HepG2 (cell line): Measurements from ENCODE around the gene PDSS2. TPM values are rescaled to one million over a fixed set of nuclear protein-coding genes. Genes with fewer than 3 reads are reported as not detected.

Experiments used
- ATAC-seq: fragments of 200-7000 bp; cut with Tn5 transposase; 3 replicates; pipeline ENCODE4 v1.9.1; 2020; ENCODE audit warnings: mild to moderate bottlenecking, moderate library complexity
- BruUV-seq: library from RNA; stranded (reverse); fragments of 400-500 nt; replicated peaks from 2 replicates; lab custom pipeline; 2021; lab: Mats Ljungman, UMichigan
- CTCF ChIA-PET: fragments of 300-600 bp; formaldehyde crosslinking; extraction: SDS; loops from one replicate; lab custom pipeline; 2021; ENCODE audit warnings: low total read pairs, inconsistent platforms, low intra/inter-chr PET ratio; lab: Yijun Ruan, JAX
- POLR2A ChIA-PET: fragments of 350-600 bp; sonication (Branson Sonifier 250); formaldehyde crosslinking; loops from one replicate; lab custom pipeline; 2020; ENCODE audit warnings: antibody characterized with exemption, inconsistent platforms; lab: Yijun Ruan, JAX
- DNase-seq: peaks from one replicate; pipeline ENCODE4 v3.0.0-alpha.2; 2015; ENCODE audit warnings: low spot score
- FAIRE-seq: peaks from 3 replicates; lab custom pipeline; 2011; peaks lifted over from hg19 to GRCh38; lab: Jason Lieb, UNC
- H2AFZ ChIP-seq: one replicate; pipeline ENCODE4 v1.6.1; 2011; ENCODE audit warnings: low read length, inconsistent platforms
- H3K27ac ChIP-seq: fragments of 300-600 bp; 3 replicates; pipeline ENCODE4 v1.8.0; 2011; ENCODE audit warnings: mixed run types, mild to moderate bottlenecking, mixed read lengths, low read length, inconsistent platforms; ENCODE audit not compliant: insufficient read depth; ENCODE audit errors: extremely low read length
- H3K27me3 ChIP-seq, 2 experiments: fragments of 200-600 bp in 1 of 2; 2 replicates in 1 of 2; 3 replicates in 1 of 2; pipeline versions ENCODE4 v1.6.0 to v1.8.0; 2011; ENCODE audit warnings: low read length in 2 of 2, mild to moderate bottlenecking in 2 of 2, moderate library complexity in 2 of 2, inconsistent platforms in 1 of 2; ENCODE audit not compliant: insufficient read depth in 2 of 2, control insufficient read depth in 1 of 2
- H3K36me3 ChIP-seq, 2 experiments: fragments of 200-600 bp in 1 of 2; replicated peaks in 1 of 2; 2 replicates in 1 of 2; 3 replicates in 1 of 2; pipeline versions ENCODE4 v1.5.1 to v1.8.0; 2011; ENCODE audit warnings: low read length in 2 of 2, inconsistent platforms in 1 of 2; ENCODE audit not compliant: insufficient read depth in 2 of 2, control insufficient read depth in 1 of 2
- H3K4me1 ChIP-seq: 2 replicates; pipeline ENCODE4 v1.5.1; 2012; ENCODE audit warnings: low read length, inconsistent platforms; ENCODE audit not compliant: insufficient read depth
- H3K4me2 ChIP-seq: 2 replicates; pipeline ENCODE4 v1.6.0; 2011; ENCODE audit warnings: low read depth, low read length, inconsistent platforms
- H3K4me3 ChIP-seq, 3 experiments: fragments of 200-600 bp in 1 of 3; sonication (generic), shearing (Covaris generic) in 1 of 3; replicated peaks in 1 of 3; 2 replicates each; pipeline ENCODE4 v1.5.1; 2011 to 2016; ENCODE audit warnings: low read length in 3 of 3, inconsistent platforms in 2 of 3, low read depth in 2 of 3, mild to moderate bottlenecking in 2 of 3, control low read depth in 1 of 3, mixed read lengths in 1 of 3; ENCODE audit not compliant: insufficient read depth in 1 of 3
- H3K79me2 ChIP-seq: one replicate; pipeline ENCODE4 v1.6.1; 2011; ENCODE audit warnings: low read length, inconsistent platforms; ENCODE audit not compliant: insufficient read depth
- H3K9ac ChIP-seq: 2 replicates; pipeline ENCODE4 v1.6.0; 2011; ENCODE audit warnings: mild to moderate bottlenecking, low read depth, low read length, inconsistent platforms; ENCODE audit not compliant: insufficient read depth
- H3K9me3 ChIP-seq: 2 replicates; pipeline ENCODE4 v1.5.1; 2012; ENCODE audit warnings: mild to moderate bottlenecking, low read length
- H4K20me1 ChIP-seq: 2 replicates; pipeline ENCODE4 v1.6.0; 2011; ENCODE audit warnings: inconsistent platforms, mild to moderate bottlenecking, low read length, moderate library complexity; ENCODE audit not compliant: insufficient read depth
- ARID5B ChIP-seq: IDR thresholded peaks from 2 replicates; pipeline ENCODE4 v1.4.0; 2020; ENCODE audit warnings: mild to moderate bottlenecking, missing genetic modification reagents
- DDIT3 ChIP-seq: sonication (generic); formaldehyde crosslinking; IDR thresholded peaks from 2 replicates; pipeline ENCODE4 v1.4.0; 2020; ENCODE audit warnings: mild to moderate bottlenecking, missing genetic modification reagents
- HNF1B ChIP-seq: sonication (generic); formaldehyde crosslinking; IDR thresholded peaks from 2 replicates; pipeline ENCODE4 v1.5.1; 2020; ENCODE audit warnings: mild to moderate bottlenecking, moderate library complexity, missing genetic modification reagents
- IKZF1 ChIP-seq: fragments of 450-650 bp; IDR thresholded peaks from 2 replicates; pipeline ENCODE4 v1.7.1; 2016
- POGZ ChIP-seq: sonication (generic); formaldehyde crosslinking; IDR thresholded peaks from 2 replicates; pipeline ENCODE4 v1.4.0; 2020; ENCODE audit warnings: mild to moderate bottlenecking, missing genetic modification reagents
- THAP11 ChIP-seq: IDR thresholded peaks from 2 replicates; pipeline ENCODE4 v1.6.1; 2016; ENCODE audit warnings: missing biosample characterization, missing genetic modification reagents
- TMF1 ChIP-seq: sonication (generic); formaldehyde crosslinking; IDR thresholded peaks from 2 replicates; pipeline ENCODE4 v1.8.1; 2022; ENCODE audit warnings: low read depth, missing genetic modification reagents
- ZNF414 ChIP-seq: sonication (generic); formaldehyde crosslinking; IDR thresholded peaks from 2 replicates; pipeline ENCODE4 v1.5.0; 2020; ENCODE audit warnings: missing genetic modification reagents
- ZNF605 ChIP-seq: sonication (generic); formaldehyde crosslinking; IDR thresholded peaks from 2 replicates; pipeline ENCODE4 v1.8.0; 2022; ENCODE audit warnings: mild to moderate bottlenecking, missing genetic modification reagents
- WGBS: methylation state at CpG from one replicate; pipeline ENCODE4 v1.1.6; 2017; ENCODE audit warnings: low lambda C conversion rate; 5-methylcytosine and 5-hydroxymethylcytosine counted together
- in situ Hi-C: cut with HindIII; loops from 2 replicates; pipeline ENCODE4 v1.10.0; 2017; ENCODE audit warnings: low pct_unique_long_range_greater_than_20kb; ENCODE audit not compliant: extremely low pct_ligation_motif_present
- intact Hi-C: fragments of 100-400 bp; cut with micrococcal nuclease; formaldehyde crosslinking; loops from one replicate; pipeline ENCODE4 v1.10.0; 2022; ENCODE audit not compliant: unreplicated experiment
- polyA plus RNA-seq, 8 experiments: library from polyadenylated mRNA; depleted of rRNA in 3 of 8; stranded (reverse) in 7 of 8; unstranded in 1 of 8; fragments of >200 nt; fragmentation: Illumina TruSeq in 4 of 8; extraction: Trizol in 4 of 8; gene quantifications; 2 replicates each; pipeline versions ENCODE4 v1.2.1 to v1.2.3, GENCODE V29; 2011 to 2016; ENCODE audit warnings: low read depth in 4 of 8, missing spikeins in 1 of 8, mixed read lengths in 1 of 8; ENCODE audit not compliant: insufficient read depth in 1 of 8
- total RNA-seq, 5 experiments: library from RNA; depleted of rRNA; stranded (reverse); fragments of >200 nt; fragmentation: Illumina TruSeq; extraction: Trizol; gene quantifications; 2 replicates each; pipeline ENCODE4 v1.2.3, GENCODE V29; 2016; ENCODE audit warnings: low read depth in 1 of 5

Gene PDSS2
- total and polyA plus RNA-seq, 2 of the 13 experiments (the other 11 are each of a cell fraction or from before 2014, with no cell fraction given) = 16.2 to 17.0 TPM

GRCh38 chr6:107400616-107401147, 58.7 kb downstream of the PDSS2 start:
- Histone ChIP-seq H3K79me2 (no peaks in the 10 kb centered on the region), H3K27ac (no peak overlapping the region), H3K4me1 (0 out of 2 replicates have a peak, but pooled peaks cover 7% of the 10 kb centered on the region), H3K4me3 (no peak overlapping the region), H2AFZ (no peak overlapping the region), H3K9ac (no peak overlapping the region), H4K20me1 (no peaks in the 10 kb centered on the region), H3K4me2 (no peak overlapping the region), H3K27me3 (no peaks in the 10 kb centered on the region), H3K36me3 (peaks cover 0 to 2% of the 10 kb centered on the region in 2 experiments; a peak in 1 of 5 replicates), H3K9me3 (peaks cover 24% of the 10 kb centered on the region)
- DNase-seq (no peak), ATAC-seq (no peak), FAIRE-seq (no peak)
- ChIA-PET CTCF (no interaction called here), POLR2A (no interaction called here)
- BruUV-seq = no TSS peak
- in situ Hi-C loops (no loop called here), intact Hi-C loops (no loop called here)
- no peak for TF ChIP-seq TMF1
- no peak for TF ChIP-seq ZNF605 (CRISPR knock-in tag)
- TF ChIP-seq HNF1B (CRISPR knock-in tag) = no peak
- no peak for TF ChIP-seq THAP11 (CRISPR knock-in tag)
- no peak for TF ChIP-seq POGZ (CRISPR knock-in tag)
- no peak for TF ChIP-seq ZNF414 (CRISPR knock-in tag)
- no peak for TF ChIP-seq IKZF1
- no peak for TF ChIP-seq ARID5B (CRISPR knock-in tag)
- TF ChIP-seq DDIT3 (CRISPR knock-in tag) = no peak
- WGBS = 100% methylated on average over 4 of the region's 4 CpGs
